ENCODE results near the gene TMPRSS4.

Gene TMPRSS4

GRCh38 chr11:118157186-118157895 is 80.5 kb downstream of the TMPRSS4 start:
- no peak for DNase-seq

- no peak for DNase-seq
These were observed 84.9 kb downstream of the TMPRSS4 start for GRCh38 chr11:118161786-118162185.

- no peak for DNase-seq
These were observed 86.0 kb downstream of the TMPRSS4 start for GRCh38 chr11:118162846-118163245.

DNA sequence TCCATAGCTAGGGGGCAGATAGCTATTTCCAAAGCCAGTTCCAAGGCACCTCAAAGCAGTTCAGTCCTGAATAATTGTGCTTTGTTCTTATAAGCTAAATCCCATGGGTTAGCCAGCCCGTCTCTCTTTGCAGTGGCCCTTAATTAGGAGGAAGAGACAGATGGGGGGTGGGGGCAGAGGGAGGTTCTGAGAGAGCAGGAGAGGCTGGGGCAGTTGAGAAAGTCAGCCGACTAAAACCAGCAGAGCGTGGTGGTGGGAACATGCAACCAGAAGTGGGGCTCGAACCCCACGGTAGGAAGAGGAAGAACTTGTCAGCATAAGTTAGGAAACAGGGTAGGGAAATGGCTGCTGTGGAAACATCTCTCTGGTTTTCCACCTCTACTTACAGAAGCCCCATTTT is 86.6 kb downstream of the TMPRSS4 start:
- DNase-seq, result no peak

DNA sequence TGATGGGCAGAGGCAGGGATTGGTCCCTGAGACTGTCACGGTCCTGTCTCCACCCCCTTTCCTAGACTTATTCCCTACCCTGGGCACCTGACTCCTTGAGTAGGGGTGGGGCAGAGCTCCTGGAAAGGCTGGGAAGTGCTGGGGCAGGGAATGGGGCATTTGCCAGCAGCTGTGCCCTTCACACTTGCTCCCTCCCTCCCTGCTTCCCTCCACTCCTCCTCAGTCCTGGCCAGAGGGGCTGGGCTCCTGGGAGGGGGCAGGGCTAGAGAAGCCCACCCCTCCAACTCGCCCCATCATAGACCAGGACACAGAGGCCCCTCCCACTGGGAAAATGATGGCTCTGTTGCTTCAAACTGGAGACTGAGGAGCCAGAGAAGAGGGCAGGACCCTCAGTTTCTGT is 88.0 kb downstream of the TMPRSS4 start:
- no peak for DNase-seq

GRCh38 chr11:118166641-118167040 is 89.8 kb downstream of the TMPRSS4 start:
- DNase-seq, result no peak

DNA sequence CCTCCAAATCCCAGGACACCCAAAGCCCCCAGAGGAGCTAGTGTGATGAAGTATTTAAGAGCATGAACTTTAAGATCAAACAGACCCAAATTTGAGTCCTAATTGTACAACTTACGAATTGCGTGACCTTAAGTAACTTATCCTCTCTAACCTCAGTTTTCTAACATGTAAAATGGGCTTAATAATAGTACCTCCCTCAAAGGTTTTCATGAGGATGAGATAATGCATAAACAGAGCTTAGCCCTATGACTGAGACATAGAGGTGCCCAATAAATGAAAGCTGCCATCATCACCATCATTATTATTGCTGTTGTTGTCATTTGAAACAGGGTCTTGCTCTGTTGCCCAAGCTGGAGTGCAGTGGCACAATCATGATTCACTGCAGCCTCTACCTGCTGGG is 90.4 kb downstream of the TMPRSS4 start:
- DNase-seq, result no peak

- DNase-seq, result no peak
These were observed 91.0 kb downstream of the TMPRSS4 start for GRCh38 chr11:118167906-118168305.

DNA sequence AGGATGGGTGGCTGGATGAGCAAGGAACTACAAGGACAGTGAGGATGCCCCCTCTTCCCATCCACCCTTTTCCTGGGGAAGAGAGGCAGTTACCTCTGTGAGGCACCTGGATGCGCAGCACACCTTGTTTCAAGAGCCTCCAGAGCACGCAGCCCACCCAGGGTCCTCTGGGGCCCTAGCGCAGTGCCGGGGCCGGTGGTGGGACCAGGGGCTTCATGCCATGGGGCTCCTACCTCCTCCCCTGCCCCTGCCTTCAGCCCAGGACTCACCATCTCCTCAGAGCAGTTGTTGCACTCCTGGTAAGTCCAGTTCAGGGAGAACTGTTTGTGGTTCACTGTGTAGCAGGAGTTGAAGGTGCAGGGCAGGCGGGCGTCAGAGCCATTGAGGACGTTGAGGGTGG is 91.4 kb downstream of the TMPRSS4 start:
- no peak for DNase-seq

- DNase-seq, result no peak
These were observed 91.9 kb downstream of the TMPRSS4 start for GRCh38 chr11:118168751-118169150.

- no peak for DNase-seq
These were observed 92.6 kb downstream of the TMPRSS4 start for GRCh38 chr11:118169300-118170140.

- DNase-seq, result no peak
These were observed 93.4 kb downstream of the TMPRSS4 start for GRCh38 chr11:118170231-118170630.

DNA sequence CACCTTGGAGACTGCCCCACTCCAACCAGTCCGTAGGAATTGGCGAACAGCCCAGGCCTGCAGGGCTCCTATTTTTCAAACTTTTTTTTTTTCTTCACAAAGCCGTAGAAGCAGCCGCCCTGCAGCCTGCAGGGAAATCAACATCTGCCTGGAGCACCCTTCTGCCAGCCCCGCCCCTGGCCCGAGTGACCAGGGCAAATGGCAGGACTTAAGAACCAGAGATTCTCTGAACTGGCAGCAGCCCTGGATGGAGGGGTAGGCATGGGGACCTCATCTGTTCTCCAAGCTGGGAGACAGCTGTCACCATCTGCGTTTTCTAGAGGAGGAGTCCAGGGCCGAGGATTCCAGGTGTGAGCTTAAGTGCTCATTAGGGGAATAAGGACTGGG is 94.0 kb downstream of the TMPRSS4 start:
- no peak for DNase-seq
